HCEC 1CT (cell line): ENCODE results near the gene CTSD.
"Not testable (repeated sequence)": the region's sequence is repeated elsewhere in the genome, so short reads cannot be mapped to it uniquely, and the experiment has no call there.

Source experiments
- DNase-seq: peaks from one replicate; pipeline ENCODE4 v3.0.0-alpha.2; 2017

Gene CTSD

GRCh38 chr11:1763796-1764661 lies at the start of gene CTSD:
CTSD (minus strand) TSS chr11:1763927; CDS start chr11:1763859, 68 bp downstream.
- DNase-seq: peak; percentile 74

GRCh38 chr11:1813356-1813755 lies 49.6 kb upstream of the CTSD start:
- not testable (repeated sequence) for DNase-seq

DNA sequence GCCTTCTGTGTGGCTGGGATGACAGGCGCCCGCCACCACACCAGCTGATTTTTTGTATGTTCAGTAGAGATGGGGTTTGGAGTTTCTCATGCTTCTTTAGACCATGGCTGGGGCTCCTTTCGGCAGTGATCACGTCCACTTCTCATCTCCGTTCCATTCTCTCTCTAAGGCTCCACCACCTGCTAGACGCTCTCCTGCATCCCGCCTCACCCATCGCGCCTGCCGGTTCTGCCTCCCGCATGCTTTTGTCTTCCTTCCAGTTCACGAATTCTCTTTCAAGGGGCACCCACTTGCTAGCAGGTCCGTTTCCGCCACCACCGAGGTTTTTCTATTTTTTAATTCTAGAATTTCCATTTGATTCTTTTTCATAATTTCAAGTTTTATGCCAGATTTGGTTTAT lies 49.1 kb upstream of the CTSD start:
- DNase-seq: no peak

DNA sequence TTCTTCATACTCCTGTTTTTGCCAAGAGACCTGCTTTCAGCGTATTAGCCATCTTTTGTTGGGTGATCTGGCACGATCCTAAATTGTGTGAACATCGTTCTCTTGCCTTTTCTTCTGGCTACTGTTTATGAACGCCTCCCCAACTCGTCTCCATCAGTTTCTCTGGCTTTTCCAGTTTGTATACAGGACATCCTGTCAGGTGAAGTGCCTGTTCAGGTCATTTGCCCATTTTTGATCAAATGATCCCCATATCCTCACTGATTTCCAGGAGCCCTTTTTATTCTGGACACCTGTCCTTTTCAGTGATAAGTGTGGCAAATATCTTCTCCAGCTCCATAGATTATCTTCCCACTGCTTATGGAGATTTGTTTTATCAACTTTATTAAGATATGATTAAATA lies 48.5 kb upstream of the CTSD start:
- DNase-seq: no peak

- DNase-seq: no peak
Observed at GRCh38 chr11:1810761-1811160, 47.0 kb upstream of the CTSD start.

DNA sequence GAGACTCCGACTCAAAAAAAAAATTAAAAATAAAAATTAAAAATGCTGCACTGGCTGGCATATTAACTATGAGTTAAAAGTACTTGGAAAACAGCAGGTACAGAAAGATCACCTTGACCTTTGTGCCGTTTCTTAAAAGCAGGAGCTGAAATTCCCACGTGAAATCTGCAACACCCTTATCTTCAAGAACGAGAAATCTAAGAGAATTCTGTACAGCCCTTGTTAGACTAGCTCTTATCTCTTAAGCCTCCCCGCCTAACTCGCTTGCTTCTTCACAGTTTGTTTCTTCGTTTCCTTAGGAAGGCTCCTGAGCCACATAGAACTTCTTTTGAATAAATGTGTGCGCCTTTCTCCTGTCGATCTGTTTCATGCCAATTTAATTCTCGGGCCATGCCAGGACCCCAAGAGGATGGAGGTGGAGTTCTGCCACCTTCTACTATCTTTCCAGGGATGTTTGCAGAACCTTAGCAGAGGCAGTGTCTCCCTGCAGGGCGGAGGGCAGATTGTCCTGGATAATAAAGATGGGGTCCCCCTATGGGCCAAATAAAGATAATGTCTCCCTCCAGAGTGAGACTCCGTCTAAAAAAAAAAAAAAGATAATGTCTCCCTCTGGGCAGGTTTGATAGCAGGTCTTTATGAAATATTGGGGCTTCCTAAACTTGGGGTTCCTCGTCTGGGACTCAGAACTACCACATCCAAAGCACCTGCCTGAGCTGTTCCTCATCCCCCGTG lies 43.7 kb upstream of the CTSD start:
- DNase-seq: no peak

DNA sequence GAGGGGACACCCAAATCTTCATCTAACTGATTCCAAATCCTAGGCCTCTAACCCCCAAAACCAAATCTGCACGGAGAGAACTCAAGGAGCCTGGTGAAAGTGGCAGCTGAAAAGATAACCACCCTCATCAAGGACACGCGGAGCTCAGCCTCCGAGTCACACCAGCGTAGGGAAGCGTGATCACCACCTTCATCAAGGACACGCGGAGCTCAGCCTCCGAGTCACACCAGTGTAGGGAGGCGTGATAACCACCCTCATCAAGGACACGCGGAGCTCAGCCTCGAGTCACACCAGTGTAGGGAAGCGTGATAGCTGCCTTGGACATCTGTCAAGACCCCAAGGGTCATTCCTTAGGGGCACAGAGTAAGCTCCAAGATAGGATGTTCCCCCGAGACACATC lies 41.8 kb upstream of the CTSD start:
- DNase-seq: no peak

- DNase-seq: not testable (repeated sequence)
Observed at GRCh38 chr11:1803835-1804519, 40.2 kb upstream of the CTSD start.

DNA sequence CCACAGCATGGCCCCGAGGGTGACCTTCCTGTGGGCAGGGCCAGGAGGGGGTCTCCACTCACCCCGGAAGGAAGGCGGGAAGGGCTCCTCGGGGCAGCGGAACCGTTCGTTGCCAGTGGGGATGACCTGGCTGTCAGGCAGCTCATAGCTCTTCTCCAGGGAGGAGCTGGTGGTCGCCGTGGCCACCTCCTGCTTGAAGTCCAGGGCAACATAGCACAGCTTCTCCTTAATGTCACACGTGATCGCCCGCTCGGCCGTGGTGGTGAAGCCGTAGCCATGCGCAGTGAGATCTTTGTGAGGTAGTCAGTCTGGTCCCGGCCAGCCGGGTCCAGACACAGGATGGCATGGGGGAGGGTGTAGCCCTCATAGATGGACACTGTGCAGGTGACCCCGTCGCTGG lies 39.5 kb upstream of the CTSD start:
- DNase-seq: no peak

GRCh38 chr11:1797391-1798125 lies 33.8 kb upstream of the CTSD start:
- no peak for DNase-seq

DNA sequence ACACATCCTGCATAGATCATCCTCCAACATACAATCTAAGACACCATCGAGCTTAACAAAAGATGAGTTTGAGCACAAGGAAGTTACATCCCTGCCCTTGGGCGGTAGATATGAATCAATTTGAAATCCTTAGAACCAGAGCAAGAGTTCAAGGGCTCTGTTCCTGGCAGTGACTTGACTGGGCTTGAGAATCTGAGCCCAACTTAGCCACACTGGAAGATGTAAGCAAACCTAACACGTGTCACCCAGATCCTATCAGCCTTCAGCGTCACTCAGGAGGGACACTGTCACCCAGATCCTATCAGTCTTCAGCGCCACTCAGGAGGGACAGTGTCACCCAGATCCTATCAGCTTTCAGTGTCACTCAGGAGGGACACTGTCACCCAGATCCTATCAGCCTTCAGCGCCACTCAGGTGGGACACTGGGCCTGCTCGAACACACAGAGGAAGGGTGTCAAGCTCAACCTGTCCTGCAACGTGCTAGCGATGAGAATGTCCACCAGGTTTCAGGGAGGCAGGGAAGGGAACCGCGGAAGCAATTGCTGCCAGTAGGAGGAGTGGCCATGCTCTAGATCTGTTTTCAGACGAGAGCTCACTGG lies 32.8 kb upstream of the CTSD start:
- DNase-seq: no peak

- DNase-seq: no peak
Observed at GRCh38 chr11:1793081-1793480, 29.4 kb upstream of the CTSD start.

DNA sequence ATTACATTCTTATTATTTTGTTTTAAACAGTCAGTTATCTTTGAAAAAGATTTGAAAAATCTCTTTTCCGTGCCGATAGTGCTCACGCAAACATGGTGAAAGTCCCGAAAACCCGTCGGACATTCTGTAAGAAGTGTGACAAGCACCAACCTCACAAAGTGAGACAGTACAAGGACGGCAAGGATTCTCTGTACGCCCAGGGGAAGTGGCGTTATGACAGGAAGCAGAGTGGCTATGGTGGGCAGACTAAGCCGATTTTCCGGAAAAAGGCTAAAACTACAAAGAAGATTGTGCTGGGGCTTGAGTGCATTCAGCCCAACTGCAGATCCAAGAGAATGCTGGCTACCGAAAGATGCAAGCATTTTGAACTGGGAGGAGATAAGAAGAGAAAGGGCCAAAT lies 28.7 kb upstream of the CTSD start:
- no peak for DNase-seq

- DNase-seq: no peak
Observed at GRCh38 chr11:1791912-1792311, 28.2 kb upstream of the CTSD start.

- DNase-seq: no peak
Observed at GRCh38 chr11:1786466-1786865, 22.7 kb upstream of the CTSD start.

GRCh38 chr11:1785749-1786413 lies 22.2 kb upstream of the CTSD start:
- DNase-seq: no peak

- no peak for DNase-seq
Observed at GRCh38 chr11:1784761-1785650, 21.3 kb upstream of the CTSD start.

GRCh38 chr11:1783725-1784529 lies 20.2 kb upstream of the CTSD start:
- no peak for DNase-seq

DNA sequence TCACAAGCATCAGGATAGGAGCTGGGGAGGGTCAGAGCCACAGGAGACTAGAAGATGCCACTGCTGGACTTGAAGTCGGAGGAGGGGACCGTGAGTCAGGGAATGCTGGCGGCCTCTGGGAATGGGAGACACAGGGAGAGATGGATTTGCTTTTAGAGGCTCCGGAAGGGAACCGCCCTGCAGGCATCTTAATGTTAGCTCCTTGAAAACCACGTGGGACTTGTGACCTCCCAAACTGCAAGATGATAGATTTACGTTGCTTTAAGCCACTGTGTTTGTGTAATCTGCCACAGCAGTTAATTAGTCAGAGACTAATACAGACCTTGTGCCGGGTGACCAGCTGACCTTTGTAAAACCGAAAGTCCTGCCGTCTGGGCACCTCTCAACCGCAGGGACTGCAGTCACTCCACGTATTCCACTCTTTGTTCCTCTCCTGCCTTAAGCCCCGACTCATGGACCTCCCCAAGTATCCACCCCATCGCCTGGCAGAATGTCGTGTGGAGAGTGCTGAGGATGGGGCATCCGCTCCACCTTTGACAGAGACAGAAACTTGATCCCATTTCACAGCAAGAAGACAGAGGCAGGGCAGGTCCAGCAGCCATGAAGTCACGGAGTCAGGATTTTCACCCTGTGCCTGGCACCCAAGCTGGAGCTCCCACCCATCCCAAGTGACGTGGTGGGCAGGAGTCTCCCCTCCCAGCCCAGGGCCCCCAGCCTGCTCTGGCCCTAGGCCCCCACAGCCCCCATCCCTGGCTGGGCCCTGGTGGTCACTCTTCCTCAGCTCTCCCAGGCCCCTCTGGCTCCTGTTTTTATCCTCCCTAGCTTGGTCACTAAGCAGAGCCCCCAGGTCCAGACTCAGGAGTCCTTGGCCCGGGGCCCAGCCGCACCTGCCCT lies 19.4 kb upstream of the CTSD start:
- DNase-seq: peak; percentile 76
